ENCODE data around the gene ZNF195. TPM values are rescaled to one million over a fixed set of nuclear protein-coding genes. Genes with fewer than 3 reads are reported as not detected.
"Not testable (repeated sequence)": the region's sequence is repeated elsewhere in the genome, so short reads cannot be mapped to it uniquely, and the experiment has no call there.

The ZNF195 gene
- total RNA-seq, 2 experiments from 2014 or later: 16.6 to 18.4 TPM

DNA sequence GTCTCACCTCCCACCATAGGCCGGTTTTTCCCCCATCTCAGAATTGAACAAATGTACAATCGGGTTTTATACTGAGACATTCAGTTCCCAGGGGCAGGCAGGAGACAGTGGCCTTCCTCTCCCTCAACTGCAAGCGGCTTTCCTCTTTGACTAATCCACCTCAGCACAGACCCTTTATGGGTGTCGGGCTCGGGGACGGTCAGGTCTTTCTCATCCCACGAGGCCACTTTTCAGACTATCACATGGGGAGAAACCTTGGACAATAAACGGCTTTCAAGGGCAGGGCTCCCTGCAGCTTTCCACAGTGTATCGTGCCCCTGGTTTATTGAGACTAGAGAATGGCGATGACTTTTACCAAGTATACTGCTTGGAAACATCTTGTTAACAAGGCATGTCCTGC is 16.0 kb upstream of the ZNF195 start:
- not testable (repeated sequence) for H3K4me3 Mint-ChIP-seq; ATAC-seq (ENCODE audit: poor library complexity); H3K27ac ChIP-seq (ENCODE audit: low read depth in 1 of 2, low read length in 2 of 2)

DNA sequence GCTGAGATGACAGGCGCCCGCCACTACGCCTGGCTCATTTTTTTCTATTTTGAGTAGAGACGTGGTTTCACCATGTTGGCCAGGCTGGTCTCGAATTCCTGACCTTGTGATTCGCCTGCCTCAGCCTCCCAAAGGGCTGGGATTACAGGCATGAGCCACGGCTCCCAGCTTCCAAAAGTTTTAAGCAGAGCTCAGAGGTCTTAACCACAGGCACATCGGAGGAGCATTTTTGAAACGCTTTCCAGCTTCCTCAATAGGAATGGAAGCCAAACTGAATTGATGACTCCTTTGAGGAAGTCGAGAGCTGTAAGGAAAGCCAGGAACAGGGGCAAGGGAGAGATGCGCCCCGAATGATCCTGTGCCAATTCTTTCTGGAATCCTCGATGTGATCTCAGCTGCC is 14.5 kb upstream of the ZNF195 start:
- H3K27ac Mint-ChIP-seq; H3K27me3 ChIP-seq (ENCODE audit: control insufficient read depth in 1 of 2, insufficient read depth in 2 of 2, low read length in 2 of 2); H3K27ac ChIP-seq (ENCODE audit: low read depth in 1 of 2, low read length in 2 of 2); CTCF ChIA-PET; H3K4me1 Mint-ChIP-seq (ENCODE audit: low read depth); ATAC-seq (ENCODE audit: poor library complexity); H3K4me1 ChIP-seq (ENCODE audit: insufficient read depth, low read length); H3K4me3 Mint-ChIP-seq; H3K36me3 ChIP-seq (ENCODE audit: insufficient read depth, low read length); DNase-seq; POLR2A ChIA-PET; intact Hi-C loops (cut with DNase I, micrococcal nuclease); H3K36me3 Mint-ChIP-seq (ENCODE audit: low read depth); H3K9me3 ChIP-seq (ENCODE audit: control insufficient read depth in 1 of 2, insufficient read depth in 1 of 2, low read length in 2 of 2); H3K4me3 ChIP-seq (ENCODE audit: low read length); H3K9me3 Mint-ChIP-seq: not testable (repeated sequence)
- peaks cover 20% of the 10 kb centered on the region for H3K27me3 Mint-ChIP-seq

More for the DNA sequence above, 16.0 kb upstream of the ZNF195 start:
- POLR2A ChIA-PET; H3K4me1 ChIP-seq (ENCODE audit: insufficient read depth, low read length); H3K27ac Mint-ChIP-seq; CTCF ChIA-PET; H3K36me3 ChIP-seq (ENCODE audit: insufficient read depth, low read length); H3K9me3 Mint-ChIP-seq; DNase-seq; H3K36me3 Mint-ChIP-seq (ENCODE audit: low read depth); H3K9me3 ChIP-seq (ENCODE audit: control insufficient read depth in 1 of 2, insufficient read depth in 1 of 2, low read length in 2 of 2); H3K27me3 ChIP-seq (ENCODE audit: control insufficient read depth in 1 of 2, insufficient read depth in 2 of 2, low read length in 2 of 2); H3K4me1 Mint-ChIP-seq (ENCODE audit: low read depth); intact Hi-C loops (cut with DNase I, micrococcal nuclease); H3K4me3 ChIP-seq (ENCODE audit: low read length): not testable (repeated sequence)
- H3K27me3 Mint-ChIP-seq: peaks cover 19% of the 10 kb centered on the region

DNA sequence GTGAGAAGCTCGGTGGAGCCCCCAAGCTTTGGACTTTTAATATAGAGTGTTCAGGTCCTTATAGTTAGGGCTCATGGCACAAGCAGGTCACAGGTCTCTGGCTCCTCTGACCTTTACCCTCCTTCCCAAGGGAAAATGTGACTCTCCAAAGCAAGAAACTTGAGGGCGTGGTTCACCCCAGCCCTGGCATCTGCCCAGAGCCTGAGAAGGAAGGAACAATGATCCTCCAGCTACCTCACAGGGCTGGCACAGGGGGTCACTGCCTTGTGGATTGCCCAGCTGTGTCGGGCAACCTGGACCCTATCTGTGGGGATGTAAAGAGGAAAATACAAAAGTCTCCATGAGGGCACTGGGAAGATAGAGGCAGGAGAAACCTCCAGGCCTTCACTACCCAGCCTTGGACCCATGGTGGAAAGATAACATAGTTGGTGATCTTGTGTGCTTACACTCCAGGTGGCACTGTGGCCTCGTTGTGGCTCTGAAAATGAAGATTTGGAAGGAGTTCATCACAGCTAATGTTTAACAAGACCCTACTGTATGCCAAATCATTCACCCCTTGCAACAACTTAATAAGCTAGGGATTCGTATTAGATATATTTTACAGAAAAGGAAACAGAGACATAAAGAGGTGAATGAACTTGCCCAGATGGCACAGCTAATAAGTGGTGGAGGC is 3.8 kb upstream of the ZNF195 start:
- H3K9me3 ChIP-seq (ENCODE audit: control insufficient read depth in 1 of 2, insufficient read depth in 1 of 2, low read length in 2 of 2): peaks cover 0 to 8% of the 10 kb centered on the region in 2 experiments
- Mint-ChIP-seq H3K9me3 (peaks cover 2% of the 10 kb centered on the region), H3K27ac (no peak overlapping the region), H3K36me3 (ENCODE audit: low read depth) (peaks cover 6% of the 10 kb centered on the region), H3K27me3 (peaks cover 5% of the 10 kb centered on the region), H3K4me3 (no peak overlapping the region), H3K4me1 (ENCODE audit: low read depth) (peaks cover 28% of the 10 kb centered on the region)
- peaks cover 0 to 4% of the 10 kb centered on the region in 2 experiments for H3K27me3 ChIP-seq (ENCODE audit: control insufficient read depth in 1 of 2, insufficient read depth in 2 of 2, low read length in 2 of 2)
- H3K4me3 ChIP-seq (ENCODE audit: low read length): no peak overlapping the region
- TF ChIP-seq, protein P1, sequence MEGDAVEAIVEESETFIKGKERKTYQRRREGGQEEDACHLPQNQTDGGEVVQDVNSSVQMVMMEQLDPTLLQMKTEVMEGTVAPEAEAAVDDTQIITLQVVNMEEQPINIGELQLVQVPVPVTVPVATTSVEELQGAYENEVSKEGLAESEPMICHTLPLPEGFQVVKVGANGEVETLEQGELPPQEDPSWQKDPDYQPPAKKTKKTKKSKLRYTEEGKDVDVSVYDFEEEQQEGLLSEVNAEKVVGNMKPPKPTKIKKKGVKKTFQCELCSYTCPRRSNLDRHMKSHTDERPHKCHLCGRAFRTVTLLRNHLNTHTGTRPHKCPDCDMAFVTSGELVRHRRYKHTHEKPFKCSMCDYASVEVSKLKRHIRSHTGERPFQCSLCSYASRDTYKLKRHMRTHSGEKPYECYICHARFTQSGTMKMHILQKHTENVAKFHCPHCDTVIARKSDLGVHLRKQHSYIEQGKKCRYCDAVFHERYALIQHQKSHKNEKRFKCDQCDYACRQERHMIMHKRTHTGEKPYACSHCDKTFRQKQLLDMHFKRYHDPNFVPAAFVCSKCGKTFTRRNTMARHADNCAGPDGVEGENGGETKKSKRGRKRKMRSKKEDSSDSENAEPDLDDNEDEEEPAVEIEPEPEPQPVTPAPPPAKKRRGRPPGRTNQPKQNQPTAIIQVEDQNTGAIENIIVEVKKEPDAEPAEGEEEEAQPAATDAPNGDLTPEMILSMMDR (IDR thresholded peaks at IDR 0.05): no peak
- no peaks in the 10 kb centered on the region for H3K36me3 ChIP-seq (ENCODE audit: insufficient read depth, low read length)
- ChIA-PET CTCF (no interaction called here), POLR2A (no interaction called here)
- DNase-seq (no peak), ATAC-seq (ENCODE audit: poor library complexity) (no peak)
- intact Hi-C loops (cut with DNase I, micrococcal nuclease): loop anchor here in 1 of 2 experiments (5.0 to 10.0 kb wide), 2 partner anchors 980 to 1008 kb away; partner anchors contain the start of genes CD81 and TSSC4
- H3K27ac ChIP-seq (ENCODE audit: low read depth in 1 of 2, low read length in 2 of 2): no peak overlapping the region
- H3K4me1 ChIP-seq (ENCODE audit: insufficient read depth, low read length): peaks cover 14% of the 10 kb centered on the region

DNA sequence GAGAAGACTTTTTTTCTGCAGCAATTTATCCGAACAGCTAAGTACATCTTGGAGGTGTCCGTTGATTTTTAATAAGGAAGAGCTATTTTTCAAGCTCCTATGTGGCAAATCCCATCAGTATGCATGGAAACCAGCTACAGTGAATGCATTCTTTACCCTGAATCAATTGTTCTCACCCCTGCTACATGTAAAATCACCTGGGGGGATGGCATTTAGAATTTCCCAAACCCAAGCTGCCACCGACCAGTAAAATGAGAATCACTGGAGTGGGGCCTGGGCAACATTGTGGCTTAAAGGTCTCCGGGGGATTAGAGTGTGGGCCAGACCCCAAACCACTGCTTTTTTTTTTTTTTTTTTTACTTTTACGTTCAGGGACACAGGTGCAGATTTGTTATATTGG is 2.8 kb upstream of the ZNF195 start:
- ATAC-seq (ENCODE audit: poor library complexity): no peak
- Mint-ChIP-seq H3K27ac (no peak overlapping the region), H3K4me1 (ENCODE audit: low read depth) (peaks cover 38% of the 10 kb centered on the region), H3K36me3 (ENCODE audit: low read depth) (peaks cover 6% of the 10 kb centered on the region), H3K9me3 (peaks cover 2% of the 10 kb centered on the region), H3K27me3 (peaks cover 5% of the 10 kb centered on the region), H3K4me3 (no peak overlapping the region)
- no peak overlapping the region for H3K27ac ChIP-seq (ENCODE audit: low read depth in 1 of 2, low read length in 2 of 2)
- no peaks in the 10 kb centered on the region for H3K36me3 ChIP-seq (ENCODE audit: insufficient read depth, low read length)
- CTCF ChIA-PET: interaction anchor here (3.3 kb wide), 1 partner anchor 27 kb away, joined by 14 read pairs; no protein-coding TSS in a partner anchor
- no peak overlapping the region for H3K4me3 ChIP-seq (ENCODE audit: low read length)
- H3K27me3 ChIP-seq (ENCODE audit: control insufficient read depth in 1 of 2, insufficient read depth in 2 of 2, low read length in 2 of 2): peaks cover 0 to 4% of the 10 kb centered on the region in 2 experiments
- peaks cover 0 to 2% of the 10 kb centered on the region in 2 experiments for H3K9me3 ChIP-seq (ENCODE audit: control insufficient read depth in 1 of 2, insufficient read depth in 1 of 2, low read length in 2 of 2)
- intact Hi-C loops (cut with DNase I, micrococcal nuclease): loop anchor here in 1 of 2 experiments (5.0 to 10.0 kb wide), 2 partner anchors 979 to 1007 kb away; partner anchors contain the start of genes CD81 and TSSC4
- POLR2A ChIA-PET: no interaction called here
- TF ChIP-seq, protein P1 (IDR thresholded peaks at IDR 0.05): no peak
- DNase-seq: no peak
- H3K4me1 ChIP-seq (ENCODE audit: insufficient read depth, low read length): peaks cover 22% of the 10 kb centered on the region
